Right cardiac atrium (tissue), 5 donors: ENCODE data around the gene RAB29. TPM values are rescaled to one million over a fixed set of nuclear protein-coding genes. Genes with fewer than 3 reads are reported as not detected.
"Not testable (repeated sequence)": the region's sequence is repeated elsewhere in the genome, so short reads cannot be mapped to it uniquely, and the experiment has no call there.

Experiments used
- ATAC-seq, 2 donors: fragments of 200-7000 bp; cut with Tn5 transposase; one replicate each; pipeline versions ENCODE4 v1.8.0 to v1.9.1; 2020; ENCODE audit warnings: moderate library complexity in 2 of 2, mild to moderate bottlenecking in 1 of 2
- DNase-seq, 3 donors: peaks; one replicate each; pipeline ENCODE4 v3.0.0-alpha.2; 2020
- H3K27ac ChIP-seq: one replicate; pipeline ENCODE4 v1.5.1; 2013; ENCODE audit warnings: mild to moderate bottlenecking, low read length, control low read depth, moderate library complexity
- H3K27me3 ChIP-seq: one replicate; pipeline ENCODE4 v1.6.1; 2013; ENCODE audit not compliant: control insufficient read depth, insufficient read depth
- H3K4me1 ChIP-seq: one replicate; pipeline ENCODE4 v1.6.1; 2013; ENCODE audit warnings: low read length; ENCODE audit not compliant: control insufficient read depth, insufficient read depth
- H3K4me3 ChIP-seq: one replicate; pipeline ENCODE4 v1.5.1; 2013; ENCODE audit warnings: low read length, control low read depth
- H3K9me3 ChIP-seq: one replicate; pipeline ENCODE4 v1.6.1; 2013; ENCODE audit warnings: low read length; ENCODE audit not compliant: control insufficient read depth
- WGBS: extraction: QIAGEN DNeasy Blood & Tissue Kit; methylation state at CpG from one replicate; pipeline ENCODE4 v1.1.7; 2013; 5-methylcytosine and 5-hydroxymethylcytosine counted together
- intact Hi-C, 4 donors: fragments of 100-400 bp; cut with DNase I; formaldehyde crosslinking; loops; one replicate each; pipeline versions ENCODE4 v1.11.0 to v1.14.0; 2022 to 2023
- polyA plus RNA-seq: library from polyadenylated mRNA; stranded (reverse); fragments of 200-250 nt; gene quantifications from one replicate; pipeline ENCODE4 v1.2.3, GENCODE V29; 2013
- total RNA-seq, 4 donors: library from RNA; stranded (reverse); fragmentation: NEBNext Ultra II Directional; extraction: Animal tissue kit (Norgen Biotek cat#: 25700); gene quantifications; one replicate each; pipeline ENCODE4 v1.2.1, GENCODE V29; 2021
- donor health status: healthy with polysubstance abuse.
- donor health status: DM: no; HTN: yes; CAD: no.
- donor health status: DM: no; HTN: no; CAD: no.
- donor health status: DM: no; HTN: yes; CAD: no; lungs with severe emphysema.
- donor health status: DM: yes; HTN: yes; CAD: no.

RAB29 gene
- total and polyA plus RNA-seq, 5 donors = 10.6 to 24.8 (median 20.0) TPM

GRCh38 chr1:205744403-205744802 is 30.9 kb downstream of the RAB29 start:
- Histone ChIP-seq H3K9me3 (no peaks in the 10 kb centered on the region), H3K4me3 (no peak overlapping the region), H3K27ac (no peak overlapping the region), H3K27me3 (no peaks in the 10 kb centered on the region), H3K4me1 (peaks cover 2% of the 10 kb centered on the region)
- WGBS = 95% methylated on average over 7 of the region's 8 CpGs
- no peak for ATAC-seq
- intact Hi-C loops = no loop called here
- no peak for DNase-seq

GRCh38 chr1:205743977-205744376 is 31.3 kb downstream of the RAB29 start:
- no peak for DNase-seq
- no peak overlapping the region for H3K27ac ChIP-seq
- 58% methylated on average over 4 of the region's 4 CpGs for WGBS
- intact Hi-C loops = no loop called here
- H3K4me3 ChIP-seq = no peak overlapping the region
- H3K9me3 ChIP-seq = no peaks in the 10 kb centered on the region
- ATAC-seq = no peak
- H3K4me1 ChIP-seq = peaks cover 2% of the 10 kb centered on the region
- H3K27me3 ChIP-seq = no peaks in the 10 kb centered on the region

- intact Hi-C loops = no loop called here
Observed at GRCh38 chr1:205741681-205742080, 33.6 kb downstream of the RAB29 start.

GRCh38 chr1:205739348-205740160 is 35.7 kb downstream of the RAB29 start:
- no peak overlapping the region for H3K4me3 ChIP-seq
- intact Hi-C loops = no loop called here
- no peaks in the 10 kb centered on the region for H3K9me3 ChIP-seq
- no peak overlapping the region for H3K27ac ChIP-seq
- peaks cover 2% of the 10 kb centered on the region for H3K4me1 ChIP-seq
- no peak for ATAC-seq
- no peak for DNase-seq
- H3K27me3 ChIP-seq = no peaks in the 10 kb centered on the region
- 76% methylated on average over 5 of the region's 5 CpGs for WGBS

More at GRCh38 chr1:205741681-205742080, 33.6 kb downstream of the RAB29 start:
- H3K27ac ChIP-seq = peak overlapping the region; percentile 10
- H3K9me3 ChIP-seq = no peaks in the 10 kb centered on the region
- DNase-seq (no peak), ATAC-seq (no peak)
- no peak overlapping the region for H3K4me3 ChIP-seq
- H3K27me3 ChIP-seq = no peaks in the 10 kb centered on the region
- WGBS = 30% methylated on average over 1 of the region's 1 CpG
- peaks cover 2% of the 10 kb centered on the region for H3K4me1 ChIP-seq

- 73% methylated on average over 1 of the region's 1 CpG for WGBS
- ATAC-seq (no peak), DNase-seq (no peak)
- no peak overlapping the region for H3K4me3 ChIP-seq
- no peaks in the 10 kb centered on the region for H3K27me3 ChIP-seq
- peaks cover 4% of the 10 kb centered on the region for H3K4me1 ChIP-seq
- no peaks in the 10 kb centered on the region for H3K9me3 ChIP-seq
- no peak overlapping the region for H3K27ac ChIP-seq
- intact Hi-C loops = no loop called here
Observed at GRCh38 chr1:205735218-205735617, 40.1 kb downstream of the RAB29 start.

- intact Hi-C loops = no loop called here
- Histone ChIP-seq H3K4me3 (no peak overlapping the region), H3K4me1 (peaks cover 2% of the 10 kb centered on the region), H3K27me3 (no peaks in the 10 kb centered on the region), H3K9me3 (no peaks in the 10 kb centered on the region), H3K27ac (no peak overlapping the region)
- 77% methylated on average over 2 of the region's 2 CpGs for WGBS
- ATAC-seq = no peak
- no peak for DNase-seq
Observed at GRCh38 chr1:205733438-205734175, 41.7 kb downstream of the RAB29 start.

- ATAC-seq (no peak), DNase-seq (no peak)
- peaks cover 2% of the 10 kb centered on the region for H3K4me1 ChIP-seq
- intact Hi-C loops = no loop called here
- no peaks in the 10 kb centered on the region for H3K27me3 ChIP-seq
- no peaks in the 10 kb centered on the region for H3K9me3 ChIP-seq
- 90% methylated on average over 9 of the region's 9 CpGs for WGBS
- H3K4me3 ChIP-seq = no peak overlapping the region
- H3K27ac ChIP-seq = no peak overlapping the region
Observed at GRCh38 chr1:205729945-205730610, 45.2 kb downstream of the RAB29 start.

GRCh38 chr1:205726619-205727125 is 48.6 kb downstream of the RAB29 start:
- no peak overlapping the region for H3K4me3 ChIP-seq
- 84% methylated on average over 4 of the region's 4 CpGs for WGBS
- H3K4me1 ChIP-seq = peaks cover 1% of the 10 kb centered on the region
- no peaks in the 10 kb centered on the region for H3K9me3 ChIP-seq
- intact Hi-C loops = no loop called here
- ATAC-seq (no peak), DNase-seq (no peak)
- H3K27me3 ChIP-seq = no peaks in the 10 kb centered on the region
- no peak overlapping the region for H3K27ac ChIP-seq

GRCh38 chr1:205725514-205725913 is 49.8 kb downstream of the RAB29 start:
- peaks cover 1% of the 10 kb centered on the region for H3K4me1 ChIP-seq
- H3K27ac ChIP-seq = no peak overlapping the region
- 86% methylated on average over 1 of the region's 1 CpG for WGBS
- ATAC-seq (no peak), DNase-seq (no peak)
- no peaks in the 10 kb centered on the region for H3K27me3 ChIP-seq
- no peaks in the 10 kb centered on the region for H3K9me3 ChIP-seq
- no peak overlapping the region for H3K4me3 ChIP-seq
- intact Hi-C loops = no loop called here

GRCh38 chr1:205720740-205721139 is 54.5 kb downstream of the RAB29 start:
- H3K27ac ChIP-seq, H3K27me3 ChIP-seq, DNase-seq, intact Hi-C loops, H3K9me3 ChIP-seq, ATAC-seq, H3K4me1 ChIP-seq, H3K4me3 ChIP-seq: not testable (repeated sequence)
- WGBS = 97% methylated on average over 2 of the region's 2 CpGs

GRCh38 chr1:205719762-205720161 is 55.5 kb downstream of the RAB29 start:
- no peak overlapping the region for H3K4me3 ChIP-seq
- H3K9me3 ChIP-seq = no peaks in the 10 kb centered on the region
- no peak for ATAC-seq
- no peaks in the 10 kb centered on the region for H3K4me1 ChIP-seq
- intact Hi-C loops = no loop called here
- H3K27ac ChIP-seq = no peak overlapping the region
- no peaks in the 10 kb centered on the region for H3K27me3 ChIP-seq
- DNase-seq = no peak
